Measurements from ENCODE around the gene KCNG2. TPM values are rescaled to one million over a fixed set of nuclear protein-coding genes. Genes with fewer than 3 reads are reported as not detected.

Gene KCNG2
- total and polyA plus RNA-seq, 2 of the 13 experiments (the other 11 are each of a cell fraction or from before 2014, with no cell fraction given), result not detected

- CTCF ChIA-PET (ENCODE audit: low intra/inter-chr PET ratio, low total read pairs), result no interaction called here
- H3K27ac ChIP-seq (ENCODE audit: extremely low read length, insufficient read depth, low read length), result no peak overlapping the region
- H3K9ac ChIP-seq (ENCODE audit: insufficient read depth, low read depth, low read length), result no peak overlapping the region
- no TSS peak for BruUV-seq (replicated peaks)
- 37% methylated on average over 3 of the region's 9 CpGs for WGBS (ENCODE audit: low lambda C conversion rate)
- DNase-seq (ENCODE audit: low spot score), result no peak
- FAIRE-seq, result no peak
- H3K36me3 ChIP-seq (replicated peaks in 1 of 2; ENCODE audit: control insufficient read depth in 1 of 2, insufficient read depth in 2 of 2, low read length in 2 of 2), result no peaks in the 10 kb centered on the region
- ATAC-seq, result no peak
- in situ Hi-C loops (cut with HindIII; ENCODE audit: extremely low pct_ligation_motif_present, low pct_unique_long_range_greater_than_20kb) (no loop called here), intact Hi-C loops (cut with micrococcal nuclease; ENCODE audit: unreplicated experiment) (no loop called here)
- POLR2A ChIA-PET, result no interaction called here
- no peaks in the 10 kb centered on the region for H3K79me2 ChIP-seq (ENCODE audit: insufficient read depth, low read length)
- TF ChIP-seq ZNF251 (CRISPR knock-in tag; IDR thresholded peaks at IDR 0.05) (no peak), ZNF275 (CRISPR knock-in tag; IDR thresholded peaks at IDR 0.05; ENCODE audit: borderline replicate concordance) (no peak), TFDP1 (CRISPR knock-in tag; IDR thresholded peaks at IDR 0.05; ENCODE audit: borderline replicate concordance) (no peak), ZBTB10 (CRISPR knock-in tag; IDR thresholded peaks at IDR 0.05; ENCODE audit: borderline replicate concordance) (no peak), ZNF792 (CRISPR knock-in tag; IDR thresholded peaks at IDR 0.05) (no peak), HNRNPL (IDR thresholded peaks at IDR 0.05; ENCODE audit: low read depth, low read length) (no peak), ZSCAN21 (CRISPR knock-in tag; IDR thresholded peaks at IDR 0.05; ENCODE audit: borderline replicate concordance) (no peak), ZNF530 (CRISPR knock-in tag; IDR thresholded peaks at IDR 0.05; ENCODE audit: low read depth) (no peak), ZNF558 (CRISPR knock-in tag; IDR thresholded peaks at IDR 0.05; ENCODE audit: borderline replicate concordance) (no peak), ARNT (IDR thresholded peaks at IDR 0.05) (no peak), ARID4A (CRISPR knock-in tag; IDR thresholded peaks at IDR 0.05; ENCODE audit: borderline replicate concordance) (no peak), PBX2 (CRISPR knock-in tag; IDR thresholded peaks at IDR 0.05) (no peak)
- H3K4me3 ChIP-seq (replicated peaks in 1 of 3; ENCODE audit: insufficient read depth in 1 of 3, low read depth in 2 of 3, low read length in 3 of 3), result no peak overlapping the region
- H3K4me2 ChIP-seq (ENCODE audit: low read depth, low read length), result no peak overlapping the region
- H4K20me1 ChIP-seq (ENCODE audit: insufficient read depth, low read length), result no peaks in the 10 kb centered on the region
- H3K4me1 ChIP-seq (ENCODE audit: insufficient read depth, low read length), result peaks cover 17% of the 10 kb centered on the region
- H2AFZ ChIP-seq (ENCODE audit: low read length), result no peak overlapping the region
- no peaks in the 10 kb centered on the region for H3K9me3 ChIP-seq (ENCODE audit: low read length)
- peaks cover 7 to 87% of the 10 kb centered on the region in 2 experiments; a peak in 4 of 5 replicates for H3K27me3 ChIP-seq (ENCODE audit: control insufficient read depth in 1 of 2, insufficient read depth in 2 of 2, low read length in 2 of 2)
Observed at GRCh38 chr18:79801641-79802040, 3.9 kb downstream of the KCNG2 start.

Measured in HepG2 (cell line).